ENCODE data around the gene CEP76. TPM values are rescaled to one million over a fixed set of nuclear protein-coding genes. Genes with fewer than 3 reads are reported as not detected.

CEP76 gene
- total RNA-seq, result 10 to 100 TPM; 10.1 to 14.4 TPM

- Mint-ChIP-seq H3K27me3 (no peaks in the 10 kb centered on the region), H3K4me3 (peak within 1 kb of the TSS; percentile 96), H3K36me3 (peaks cover 13% of the 10 kb centered on the region), H3K27ac (peak within 1 kb of the TSS; percentile 80 to 98), H3K4me1 (ENCODE audit: low read depth in 2 of 2) (peaks cover 32 to 43% of the 10 kb centered on the region in 2 donors), H3K9me3 (no peaks in the 10 kb centered on the region)
- DNase-seq (ENCODE audit: low spot score), result peak; percentile 90
- ATAC-seq, result peak; percentile 93 to 94
Observed at GRCh38 chr18:12702221-12703095, at the start of gene CEP76, which contains the start of gene PSMG2. Gene CEP76, minus strand, starts transcription at chr18:12702723. Its CDS starts 175 bp downstream, at chr18:12702548. Gene PSMG2, plus strand, starts transcription at chr18:12703042. Its CDS starts 66 bp downstream, at chr18:12703108.

DNA sequence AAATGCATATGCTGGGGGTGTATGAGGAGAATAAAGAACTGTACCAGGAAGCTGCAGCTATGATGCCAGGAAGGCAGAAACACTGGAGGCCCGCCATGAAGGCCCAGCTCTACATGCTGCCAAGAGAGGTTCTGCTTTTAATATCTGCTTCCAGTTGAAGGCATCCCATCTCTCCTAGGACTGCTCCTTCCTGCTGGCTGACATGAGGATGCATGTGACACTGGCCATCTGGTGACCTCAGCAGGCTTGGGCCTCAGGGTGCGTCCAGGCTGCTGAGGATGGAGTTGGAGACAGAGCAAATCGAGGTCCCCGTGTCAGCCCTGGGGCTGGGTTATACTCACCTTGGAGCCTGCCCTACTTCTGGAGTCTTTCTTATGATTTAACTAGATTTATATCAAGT, 49.4 kb upstream of the CEP76 start:
- no peak for DNase-seq (ENCODE audit: low spot score)
- no peak for ATAC-seq
- H3K27me3 Mint-ChIP-seq, result no peaks in the 10 kb centered on the region
- H3K9me3 Mint-ChIP-seq, result no peaks in the 10 kb centered on the region
- H3K36me3 Mint-ChIP-seq, result peaks cover 4% of the 10 kb centered on the region
- H3K4me3 Mint-ChIP-seq, result no peak overlapping the region
- H3K4me1 Mint-ChIP-seq (ENCODE audit: low read depth in 2 of 2), result peaks cover 0 to 12% of the 10 kb centered on the region in 2 donors
- no peak overlapping the region for H3K27ac Mint-ChIP-seq

GRCh38 chr18:12751503-12751884, 49.0 kb upstream of the CEP76 start:
- H3K27me3 Mint-ChIP-seq, result no peaks in the 10 kb centered on the region
- no peaks in the 10 kb centered on the region for H3K9me3 Mint-ChIP-seq
- no peak overlapping the region for H3K27ac Mint-ChIP-seq
- peaks cover 4% of the 10 kb centered on the region for H3K36me3 Mint-ChIP-seq
- no peak overlapping the region for H3K4me3 Mint-ChIP-seq
- DNase-seq (ENCODE audit: low spot score), result no peak
- H3K4me1 Mint-ChIP-seq (ENCODE audit: low read depth in 2 of 2), result peaks cover 0 to 9% of the 10 kb centered on the region in 2 donors
- no peak for ATAC-seq

DNA sequence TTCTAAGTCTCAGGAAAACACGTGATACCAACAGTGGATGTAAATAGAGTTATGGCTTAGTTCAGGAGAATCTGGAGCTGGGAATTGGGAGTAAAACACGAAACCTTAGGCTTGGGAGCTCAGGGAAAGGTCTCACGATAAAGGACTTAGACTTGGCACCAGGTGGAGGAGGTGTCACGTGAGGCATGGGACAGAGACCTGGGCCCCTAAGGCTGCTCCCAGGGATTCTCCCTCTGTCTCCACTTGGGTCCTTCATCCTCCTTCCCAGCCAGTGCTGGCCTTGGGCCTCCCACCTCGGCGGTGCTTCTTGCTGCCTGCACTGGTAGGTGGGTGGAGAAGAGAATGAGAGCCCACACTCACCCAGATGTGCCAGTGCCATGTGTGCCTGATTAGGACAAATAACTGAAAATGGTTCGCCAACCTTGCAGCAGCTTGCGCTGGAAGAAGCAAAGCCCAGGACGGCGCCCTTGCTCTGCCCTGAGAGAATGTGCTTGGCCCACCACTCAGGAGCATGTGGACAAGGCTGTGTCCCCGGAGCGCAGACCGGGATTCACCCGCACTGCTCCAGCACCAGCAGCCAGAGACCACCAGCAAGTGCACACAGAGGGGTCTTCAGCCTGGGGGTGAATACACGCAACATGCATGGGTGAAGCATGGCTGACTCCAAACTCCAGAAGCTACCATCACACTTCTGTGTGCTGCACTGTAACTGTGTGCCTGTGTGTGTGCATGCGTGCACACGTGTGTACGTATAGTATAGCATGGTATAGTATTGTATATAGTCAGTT, 48.4 kb upstream of the CEP76 start:
- H3K27me3 Mint-ChIP-seq, result no peaks in the 10 kb centered on the region
- peaks cover 4% of the 10 kb centered on the region for H3K36me3 Mint-ChIP-seq
- ATAC-seq, result peak in 1 of 2 donors; percentile 24
- no peaks in the 10 kb centered on the region for H3K9me3 Mint-ChIP-seq
- peaks cover 0 to 9% of the 10 kb centered on the region in 2 donors for H3K4me1 Mint-ChIP-seq (ENCODE audit: low read depth in 2 of 2)
- no peak overlapping the region for H3K4me3 Mint-ChIP-seq
- no peak overlapping the region for H3K27ac Mint-ChIP-seq
- DNase-seq (ENCODE audit: low spot score), result no peak

- DNase-seq (ENCODE audit: low spot score), result no peak
- Mint-ChIP-seq H3K36me3 (peaks cover 4% of the 10 kb centered on the region), H3K4me3 (no peak overlapping the region), H3K27me3 (no peaks in the 10 kb centered on the region), H3K27ac (peak overlapping the region; percentile 10 to 80), H3K9me3 (no peaks in the 10 kb centered on the region), H3K4me1 (ENCODE audit: low read depth in 2 of 2) (peaks cover 0 to 11% of the 10 kb centered on the region in 2 donors)
- ATAC-seq, result no peak
Observed at GRCh38 chr18:12750076-12750714, 47.7 kb upstream of the CEP76 start.

GRCh38 chr18:12749121-12749520, 46.6 kb upstream of the CEP76 start:
- DNase-seq (ENCODE audit: low spot score), result no peak
- no peaks in the 10 kb centered on the region for H3K27me3 Mint-ChIP-seq
- no peaks in the 10 kb centered on the region for H3K9me3 Mint-ChIP-seq
- H3K4me3 Mint-ChIP-seq, result no peak overlapping the region
- H3K4me1 Mint-ChIP-seq (ENCODE audit: low read depth in 2 of 2), result peaks cover 0 to 14% of the 10 kb centered on the region in 2 donors
- no peak for ATAC-seq
- peaks cover 4% of the 10 kb centered on the region for H3K36me3 Mint-ChIP-seq
- peak overlapping the region in 1 of 2 donors; percentile 80 for H3K27ac Mint-ChIP-seq

GRCh38 chr18:12748671-12749070, 46.1 kb upstream of the CEP76 start:
- Mint-ChIP-seq H3K27ac (peak overlapping the region in 1 of 2 donors; percentile 41), H3K4me1 (ENCODE audit: low read depth in 2 of 2) (peaks cover 0 to 15% of the 10 kb centered on the region in 2 donors), H3K4me3 (no peak overlapping the region), H3K36me3 (peaks cover 4% of the 10 kb centered on the region), H3K27me3 (no peaks in the 10 kb centered on the region), H3K9me3 (no peaks in the 10 kb centered on the region)
- ATAC-seq, result no peak
- DNase-seq (ENCODE audit: low spot score), result no peak

GRCh38 chr18:12747530-12748315, 45.2 kb upstream of the CEP76 start:
- H3K9me3 Mint-ChIP-seq, result no peaks in the 10 kb centered on the region
- peak overlapping the region in 1 of 2 donors; percentile 41 for H3K27ac Mint-ChIP-seq
- H3K36me3 Mint-ChIP-seq, result peaks cover 4% of the 10 kb centered on the region
- DNase-seq (ENCODE audit: low spot score), result no peak
- H3K4me1 Mint-ChIP-seq (ENCODE audit: low read depth in 2 of 2), result peaks cover 0 to 15% of the 10 kb centered on the region in 2 donors
- ATAC-seq, result no peak
- no peak overlapping the region for H3K4me3 Mint-ChIP-seq
- no peaks in the 10 kb centered on the region for H3K27me3 Mint-ChIP-seq

DNA sequence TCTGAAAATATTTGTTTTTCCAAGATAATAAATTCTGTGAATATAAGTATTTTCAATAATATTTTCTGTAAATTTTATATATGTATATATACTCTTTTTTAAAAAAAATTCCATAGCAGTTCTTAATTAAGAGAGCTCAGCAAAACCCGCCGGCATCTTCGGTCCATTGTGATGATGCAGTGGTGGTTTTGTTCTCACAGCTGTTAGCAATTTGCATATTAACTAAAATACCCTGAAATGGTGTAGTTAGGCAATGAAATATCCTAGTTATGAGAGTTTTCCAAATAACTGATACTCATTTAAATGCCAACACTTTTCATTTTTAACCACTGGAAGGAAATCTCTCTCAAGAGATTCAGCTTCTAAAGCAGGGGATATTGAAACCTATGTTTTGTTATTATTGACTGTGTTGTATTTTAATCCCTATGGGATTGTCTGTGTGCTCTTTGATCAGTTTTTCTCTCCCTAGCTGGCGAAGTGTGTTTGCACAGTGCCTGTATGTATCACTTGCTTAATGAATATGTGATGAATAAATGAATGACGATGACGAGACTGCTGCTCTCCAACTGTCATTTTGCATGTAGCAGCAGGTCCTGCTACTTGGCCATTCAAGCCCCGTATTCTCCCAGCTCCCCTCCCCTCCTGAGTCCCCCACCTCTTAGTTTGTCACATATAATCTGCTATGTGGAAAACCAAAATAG, 42.7 kb upstream of the CEP76 start:
- H3K4me1 Mint-ChIP-seq (ENCODE audit: low read depth in 2 of 2), result peaks cover 0 to 18% of the 10 kb centered on the region in 2 donors
- no peak overlapping the region for H3K4me3 Mint-ChIP-seq
- H3K27ac Mint-ChIP-seq, result peak overlapping the region in 1 of 2 donors; percentile 11
- H3K27me3 Mint-ChIP-seq, result no peaks in the 10 kb centered on the region
- no peak for DNase-seq (ENCODE audit: low spot score)
- H3K9me3 Mint-ChIP-seq, result no peaks in the 10 kb centered on the region
- peaks cover 4% of the 10 kb centered on the region for H3K36me3 Mint-ChIP-seq
- ATAC-seq, result no peak

- no peak for DNase-seq (ENCODE audit: low spot score)
- no peaks in the 10 kb centered on the region for H3K27me3 Mint-ChIP-seq
- peak; percentile 55 to 66 for ATAC-seq
- H3K4me3 Mint-ChIP-seq, result no peak overlapping the region
- peaks cover under 1% of the 10 kb centered on the region for H3K36me3 Mint-ChIP-seq
- H3K9me3 Mint-ChIP-seq, result no peaks in the 10 kb centered on the region
- peaks cover 0 to 13% of the 10 kb centered on the region in 2 donors for H3K4me1 Mint-ChIP-seq (ENCODE audit: low read depth in 2 of 2)
- peak overlapping the region in 1 of 2 donors; percentile 85 for H3K27ac Mint-ChIP-seq
Observed at GRCh38 chr18:12744103-12744502, 41.6 kb upstream of the CEP76 start.

DNA sequence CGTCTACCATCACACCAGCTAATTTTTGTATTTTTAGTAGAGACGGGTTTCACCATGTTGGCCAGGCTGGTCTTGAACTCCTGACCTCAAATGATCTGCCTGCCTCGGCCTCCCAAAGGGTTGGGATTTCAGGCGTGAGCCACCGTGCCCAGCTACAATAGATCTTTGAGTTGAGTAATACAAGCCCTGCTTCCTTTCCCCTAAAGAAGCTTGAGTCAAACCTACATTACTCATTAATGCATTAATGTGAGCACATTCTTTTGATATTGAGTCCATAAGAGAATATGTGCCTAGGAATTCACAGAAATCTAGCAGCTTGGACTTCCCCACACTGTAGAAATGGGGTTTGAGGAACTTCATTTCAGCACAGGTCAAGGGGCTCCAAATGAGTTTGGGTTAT, 39.9 kb upstream of the CEP76 start:
- DNase-seq (ENCODE audit: low spot score) (no peak), ATAC-seq (no peak)
- peaks cover 0 to 11% of the 10 kb centered on the region in 2 donors for H3K4me1 Mint-ChIP-seq (ENCODE audit: low read depth in 2 of 2)
- no peaks in the 10 kb centered on the region for H3K9me3 Mint-ChIP-seq
- no peaks in the 10 kb centered on the region for H3K27me3 Mint-ChIP-seq
- H3K36me3 Mint-ChIP-seq, result no peaks in the 10 kb centered on the region
- no peak overlapping the region for H3K4me3 Mint-ChIP-seq
- H3K27ac Mint-ChIP-seq, result peak overlapping the region in 1 of 2 donors; percentile 51

DNA sequence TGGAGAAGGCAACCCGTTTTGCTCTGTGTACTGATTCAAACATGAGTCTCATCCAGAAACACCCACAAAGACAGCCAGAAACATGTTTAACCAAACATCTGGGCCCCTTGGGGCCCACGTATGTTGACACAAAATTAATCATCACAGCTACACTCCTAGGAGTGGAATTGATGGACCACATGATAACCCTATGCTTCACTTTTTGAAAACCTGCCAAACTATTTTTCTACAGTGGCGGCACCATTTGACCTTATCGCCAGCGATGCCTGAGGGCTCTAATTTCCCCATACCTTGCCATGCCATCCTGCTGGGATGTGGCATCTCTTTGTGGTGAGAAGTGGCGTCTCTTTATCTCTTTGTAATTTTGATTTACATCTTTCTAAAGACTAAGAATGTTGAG, 38.8 kb upstream of the CEP76 start:
- no peak overlapping the region for H3K27ac Mint-ChIP-seq
- H3K4me3 Mint-ChIP-seq, result no peak overlapping the region
- H3K36me3 Mint-ChIP-seq, result no peaks in the 10 kb centered on the region
- peaks cover 0 to 11% of the 10 kb centered on the region in 2 donors for H3K4me1 Mint-ChIP-seq (ENCODE audit: low read depth in 2 of 2)
- H3K27me3 Mint-ChIP-seq, result no peaks in the 10 kb centered on the region
- DNase-seq (ENCODE audit: low spot score), result no peak
- H3K9me3 Mint-ChIP-seq, result no peaks in the 10 kb centered on the region
- no peak for ATAC-seq

Measured in natural killer cell treated with Interleukin-12 subunit alpha and Interleukin-12 subunit beta and Interleukin-15 and Interleukin-18, amount 100 ng/mL, for 72 hours (primary cell).